Kidney (tissue), 14 donors: ENCODE data around the gene ZFAND3. TPM values are rescaled to one million over a fixed set of nuclear protein-coding genes. Genes with fewer than 3 reads are reported as not detected.

Source experiments
- DNase-seq, 5 donors: peaks; one replicate each; pipeline ENCODE4 v3.0.0-alpha.2; 2013 to 2020
- FAIRE-seq: peaks from 2 replicates; lab custom pipeline; 2012; peaks lifted over from hg19 to GRCh38; lab: Jason Lieb, UNC
- H3K27ac ChIP-seq, 2 donors: one replicate each; pipeline ENCODE4 v1.7.0; 2013; ENCODE audit warnings: low read depth in 2 of 2, low read length in 2 of 2, inconsistent platforms in 1 of 2
- H3K27me3 ChIP-seq: one replicate; pipeline ENCODE4 v1.7.1; 2013; ENCODE audit warnings: low read length, inconsistent platforms; ENCODE audit not compliant: control insufficient read depth, insufficient read depth
- H3K36me3 ChIP-seq, 3 donors: one replicate each; pipeline versions ENCODE4 v1.7.0 to v1.7.1; 2013; ENCODE audit warnings: low read length in 3 of 3, control low read depth in 1 of 3, inconsistent platforms in 1 of 3; ENCODE audit not compliant: insufficient read depth in 3 of 3, control insufficient read depth in 2 of 3
- H3K4me1 ChIP-seq, 3 donors: one replicate each; pipeline versions ENCODE4 v1.7.0 to v1.7.1; 2013; ENCODE audit warnings: low read length in 3 of 3, inconsistent platforms in 1 of 3, low read depth in 1 of 3; ENCODE audit not compliant: control insufficient read depth in 2 of 3, insufficient read depth in 2 of 3
- H3K4me3 ChIP-seq, 3 donors: one replicate each; pipeline versions ENCODE4 v1.7.0 to v1.8.1; 2013; ENCODE audit warnings: low read length in 3 of 3, control low read depth in 1 of 3, inconsistent platforms in 1 of 3
- H3K9ac ChIP-seq, 3 donors: one replicate each; pipeline versions ENCODE4 v1.7.0 to v1.7.1; 2013; ENCODE audit warnings: low read length in 3 of 3, control low read depth in 1 of 3, inconsistent platforms in 1 of 3
- H3K9me3 ChIP-seq, 3 donors: one replicate each; pipeline versions ENCODE4 v1.7.0 to v1.7.1; 2013; ENCODE audit warnings: low read length in 3 of 3, control low read depth in 1 of 3, inconsistent platforms in 1 of 3; ENCODE audit not compliant: control insufficient read depth in 2 of 3, insufficient read depth in 1 of 3
- CTCF ChIP-seq: IDR thresholded peaks from 3 replicates; pipeline ENCODE4 v1.5.1; 2012; ENCODE audit warnings: mild to moderate bottlenecking, moderate library complexity, borderline replicate concordance; ENCODE audit not compliant: insufficient read depth; ENCODE audit errors: extremely low read depth
- intact Hi-C: fragments of 100-400 bp; cut with DNase I; formaldehyde crosslinking; loops from one replicate; pipeline ENCODE4 v1.11.1; 2022
- polyA plus RNA-seq: library from polyadenylated mRNA; stranded (reverse); fragments of 350-450 nt; fragmentation: Illumina TruSeq; extraction: RNeasy Lipid Tissue Mini Kit (QIAGEN cat#74804); gene quantifications from one replicate; pipeline ENCODE4 v1.2.3, GENCODE V29; 2014; ENCODE audit warnings: low read depth, low replicate concordance; ENCODE audit not compliant: insufficient read depth
- total RNA-seq: library from RNA; stranded (reverse); fragmentation: NEBNext Ultra II Directional; extraction: Animal tissue kit (Norgen Biotek cat#: 25700); gene quantifications from one replicate; pipeline ENCODE4 v1.2.1, GENCODE V29; 2021
- donor health status: control.
- donor health status: control.
- donor health status: control.
- donor health status: control.
- donor health status: control.
- donor health status: DM: yes; HTN: yes; CAD: no.
- donor health status: Normal renal cell carcinoma (clear cell type).

The ZFAND3 gene
- total and polyA plus RNA-seq, 2 donors from 2014 or later = 44.6 to 104 TPM

GRCh38 chr6:37787216-37787615 is 32.3 kb upstream of the ZFAND3 start:
- H3K9me3 ChIP-seq = no peaks in the 10 kb centered on the region
- intact Hi-C loops = no loop called here
- no peak overlapping the region for H3K27ac ChIP-seq
- FAIRE-seq (no peak), DNase-seq (no peak)
- no peak overlapping the region for H3K9ac ChIP-seq
- H3K27me3 ChIP-seq = no peaks in the 10 kb centered on the region
- no peaks in the 10 kb centered on the region for H3K36me3 ChIP-seq
- H3K4me1 ChIP-seq = peaks cover 0 to 11% (median 3%) of the 10 kb centered on the region in 3 donors
- TF ChIP-seq CTCF = no peak
- H3K4me3 ChIP-seq = no peak overlapping the region

GRCh38 chr6:37788259-37788658 is 31.3 kb upstream of the ZFAND3 start:
- intact Hi-C loops = no loop called here
- no peak overlapping the region for H3K9ac ChIP-seq
- H3K36me3 ChIP-seq = no peaks in the 10 kb centered on the region
- TF ChIP-seq CTCF = no peak
- H3K27ac ChIP-seq = no peak overlapping the region
- H3K27me3 ChIP-seq = no peaks in the 10 kb centered on the region
- H3K9me3 ChIP-seq = no peaks in the 10 kb centered on the region
- H3K4me3 ChIP-seq = no peak overlapping the region
- DNase-seq (no peak), FAIRE-seq (no peak)
- peaks cover 0 to 9% (median 3%) of the 10 kb centered on the region in 3 donors for H3K4me1 ChIP-seq

- no peak overlapping the region for H3K9ac ChIP-seq
- FAIRE-seq = peak; percentile 55
- H3K27me3 ChIP-seq = no peaks in the 10 kb centered on the region
- intact Hi-C loops = no loop called here
- DNase-seq = peak; percentile 89 to 96 (median 94)
- no peaks in the 10 kb centered on the region for H3K4me1 ChIP-seq
- H3K27ac ChIP-seq = no peak overlapping the region
- no peaks in the 10 kb centered on the region for H3K36me3 ChIP-seq
- peak; percentile 90 for TF ChIP-seq CTCF
- H3K9me3 ChIP-seq = no peaks in the 10 kb centered on the region
- H3K4me3 ChIP-seq = no peak overlapping the region
These were observed 28.2 kb upstream of the ZFAND3 start for GRCh38 chr6:37791156-37791919.
